Uterus (tissue), 4 donors: ENCODE data around the gene MRPS34. TPM values are rescaled to one million over a fixed set of nuclear protein-coding genes. Genes with fewer than 3 reads are reported as not detected.

Experiments used
- DNase-seq, 2 donors: peaks; one replicate each; pipeline ENCODE4 v3.0.0-alpha.2; 2019 to 2020
- H3K27ac ChIP-seq, 2 donors: fragments of 200-600 bp; sonication (generic); 1 replicate in 1 of 2; 2 replicates in 1 of 2; pipeline ENCODE4 v1.5.1; 2016 to 2018
- H3K27me3 ChIP-seq, 2 donors: fragments of 200-600 bp; sonication (generic); one replicate each; pipeline ENCODE4 v1.5.1; 2018 to 2019; ENCODE audit warnings: control low read depth in 1 of 2
- H3K36me3 ChIP-seq, 2 donors: fragments of 200-600 bp; sonication (generic); one replicate each; pipeline ENCODE4 v1.5.1; 2019; ENCODE audit warnings: control low read depth in 1 of 2
- H3K4me1 ChIP-seq, 2 donors: fragments of 200-600 bp; sonication (generic); one replicate each; pipeline ENCODE4 v1.5.1; 2018 to 2019; ENCODE audit warnings: control low read depth in 1 of 2
- H3K4me3 ChIP-seq, 2 donors: fragments of 200-600 bp; sonication (generic); 1 replicate in 1 of 2; 2 replicates in 1 of 2; pipeline ENCODE4 v1.5.1; 2018 to 2019; ENCODE audit warnings: mild to moderate bottlenecking in 1 of 2
- H3K9me3 ChIP-seq, 2 donors: fragments of 200-600 bp; sonication (generic); one replicate each; pipeline ENCODE4 v1.5.1; 2019; ENCODE audit warnings: control low read depth in 1 of 2
- CTCF ChIP-seq, 4 experiments: fragments of 200-600 bp in 2 of 4; fragments of 450-650 bp in 2 of 4; sonication (generic) in 2 of 4; IDR thresholded peaks; one replicate each; pipeline ENCODE4 v1.5.1; 2016 to 2019; ENCODE audit warnings: antibody characterized with exemption in 4 of 4, mild to moderate bottlenecking in 2 of 4, moderate library complexity in 1 of 4
- POLR2A ChIP-seq, 2 donors: fragments of 450-650 bp; IDR thresholded peaks; one replicate each; pipeline ENCODE4 v1.6.1; 2016; ENCODE audit warnings: antibody characterized with exemption in 2 of 2, mild to moderate bottlenecking in 1 of 2, moderate library complexity in 1 of 2
- intact Hi-C: fragments of 100-400 bp; cut with DNase I; formaldehyde crosslinking; loops from one replicate; pipeline ENCODE4 v1.15.1; 2023; ENCODE audit warnings: low total_unique reads
- total RNA-seq, 4 donors: library from RNA; depleted of rRNA in 3 of 4; stranded (reverse); fragments of >200 nt in 3 of 4; gene quantifications; one replicate each; pipeline versions ENCODE4 v1.1.0 to v1.2.4, GENCODE V29; 2014 to 2023
- donor health status: DM: yes; HTN: yes; CAD: no.

Gene MRPS34
- total RNA-seq, 4 donors from 2014 or later = 37.3 to 158 (median 52.5) TPM

DNA sequence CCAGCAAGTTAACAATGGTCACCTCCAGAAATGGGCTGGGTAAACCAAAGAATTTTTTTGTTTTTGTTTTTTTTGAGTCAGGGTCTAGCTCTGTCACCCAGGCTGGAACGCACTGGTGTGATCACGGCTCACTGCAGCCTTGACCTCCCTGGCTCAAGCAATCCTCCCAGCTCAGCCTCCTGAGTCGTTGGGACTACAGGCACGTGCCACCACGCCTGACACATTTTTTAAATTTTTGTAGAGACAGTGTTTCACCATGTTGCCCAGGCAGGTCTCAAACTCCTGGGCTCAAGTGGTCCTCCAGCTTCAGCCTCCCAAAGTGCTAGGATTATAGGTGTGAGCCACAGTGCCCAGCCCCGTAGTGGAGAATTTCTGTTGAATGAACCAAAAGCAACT lies 7.7 kb upstream of the MRPS34 start:
- intact Hi-C loops = no loop called here
- no peak for DNase-seq
- Histone ChIP-seq H3K4me1 (peaks cover 0 to 7% of the 10 kb centered on the region in 2 donors), H3K27me3 (no peaks in the 10 kb centered on the region), H3K36me3 (no peaks in the 10 kb centered on the region), H3K4me3 (no peak overlapping the region), H3K27ac (no peak overlapping the region), H3K9me3 (no peaks in the 10 kb centered on the region)
- TF ChIP-seq CTCF (IDR thresholded peaks at IDR 0.05) (no peak), POLR2A (IDR thresholded peaks at IDR 0.05) (no peak)

GRCh38 chr16:1779741-1780676 lies 7.1 kb upstream of the MRPS34 start:
- intact Hi-C loops = no loop called here
- H3K36me3 ChIP-seq = no peaks in the 10 kb centered on the region
- no peak overlapping the region for H3K4me3 ChIP-seq

DNA sequence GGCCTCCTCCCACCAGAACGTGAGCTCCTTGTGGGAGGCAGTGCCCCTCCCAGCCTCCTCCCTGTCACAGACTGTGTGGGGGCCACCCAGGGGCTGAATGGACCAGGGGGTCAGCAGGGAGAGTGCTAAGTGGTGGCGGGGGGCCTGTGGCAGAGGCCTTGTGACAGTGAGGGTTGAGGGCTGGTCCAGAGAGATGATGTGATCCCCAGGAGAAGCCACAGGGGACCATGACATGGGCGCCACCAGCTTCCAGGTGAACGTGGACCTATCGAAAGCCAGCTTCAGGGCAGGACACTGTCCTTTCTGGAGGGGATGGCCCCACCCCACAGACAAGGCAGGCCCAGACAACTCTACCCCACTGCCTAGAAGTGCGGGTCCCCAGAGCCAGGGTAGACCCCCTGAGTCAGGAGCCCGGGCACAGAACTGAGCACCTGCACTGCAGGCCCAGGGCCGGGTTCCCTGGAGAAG lies 6.3 kb upstream of the MRPS34 start:
- no peak overlapping the region for H3K27ac ChIP-seq
- H3K27me3 ChIP-seq = no peaks in the 10 kb centered on the region
- H3K36me3 ChIP-seq = no peaks in the 10 kb centered on the region
- no peak overlapping the region for H3K4me3 ChIP-seq
- DNase-seq = no peak
- intact Hi-C loops = no loop called here
- peaks cover 0 to 9% of the 10 kb centered on the region in 2 donors for H3K4me1 ChIP-seq
- TF ChIP-seq CTCF (IDR thresholded peaks at IDR 0.05) (no peak), POLR2A (IDR thresholded peaks at IDR 0.05) (no peak)
- H3K9me3 ChIP-seq = no peaks in the 10 kb centered on the region

More at GRCh38 chr16:1779741-1780676, 7.1 kb upstream of the MRPS34 start:
- Histone ChIP-seq H3K4me1 (peaks cover 0 to 7% of the 10 kb centered on the region in 2 donors), H3K9me3 (no peaks in the 10 kb centered on the region), H3K27ac (no peak overlapping the region), H3K27me3 (no peaks in the 10 kb centered on the region)
- DNase-seq = no peak
- TF ChIP-seq POLR2A (IDR thresholded peaks at IDR 0.05) (no peak), CTCF (IDR thresholded peaks at IDR 0.05) (no peak)

GRCh38 chr16:1778200-1779179 lies 5.6 kb upstream of the MRPS34 start:
- Histone ChIP-seq H3K27ac (no peak overlapping the region), H3K36me3 (no peaks in the 10 kb centered on the region), H3K9me3 (no peaks in the 10 kb centered on the region), H3K4me1 (peaks cover 0 to 17% of the 10 kb centered on the region in 2 donors), H3K27me3 (no peaks in the 10 kb centered on the region), H3K4me3 (no peak overlapping the region)
- TF ChIP-seq POLR2A (IDR thresholded peaks at IDR 0.05) (no peak), CTCF (IDR thresholded peaks at IDR 0.05) (no peak)
- DNase-seq = no peak
- intact Hi-C loops = no loop called here
